DOHH2 (cell line): Measurements from ENCODE around the gene DIS3L2.

Experiments
- CTCF ChIP-seq: fragments of 200-600 bp; sonication (generic); IDR thresholded peaks from one replicate; pipeline ENCODE4 v1.5.1; 2014; ENCODE audit warnings: antibody characterized with exemption, mild to moderate bottlenecking, low read depth, low read length; ENCODE audit not compliant: poor library complexity, severe bottlenecking
- EZH2phosphoT487 ChIP-seq: fragments of 200-600 bp; sonication (generic); IDR thresholded peaks from 2 replicates; pipeline ENCODE4 v1.6.1; 2017; ENCODE audit warnings: borderline replicate concordance, mild to moderate bottlenecking, antibody characterized with exemption, low read length, moderate library complexity, mixed read lengths

DNA sequence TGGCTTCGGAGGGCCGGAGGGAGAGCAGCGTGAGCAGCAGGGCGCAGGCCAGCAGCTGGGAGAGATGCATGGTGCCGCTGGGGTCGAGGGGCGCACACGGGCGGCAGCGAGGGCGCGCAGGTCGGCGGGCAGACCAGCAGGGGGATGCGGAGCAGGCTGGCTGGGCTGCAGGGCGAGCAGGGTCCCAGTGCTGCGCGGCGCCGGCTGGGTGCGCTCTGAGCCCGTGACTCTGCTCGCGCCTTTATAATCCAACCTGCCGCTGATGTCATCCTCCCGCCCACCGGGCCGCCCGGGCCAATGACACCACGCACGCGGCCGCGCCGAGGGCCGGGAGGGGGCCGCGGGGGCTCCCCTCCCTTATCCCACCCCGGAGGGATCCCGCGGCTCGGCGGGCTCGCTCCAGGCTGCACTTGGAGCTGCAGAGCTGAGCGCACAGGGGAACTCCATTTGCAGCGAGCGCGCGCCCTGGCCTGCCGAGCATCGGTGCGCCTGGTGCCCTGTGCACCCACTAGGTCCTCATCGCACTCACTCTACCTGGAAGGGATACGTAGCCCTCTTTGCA, 35.3 kb upstream of the DIS3L2 start, which contains the start of gene NPPC:
- TF ChIP-seq CTCF (peak; percentile 59), EZH2phosphoT487 (no peak)
